Kidney epithelial cell (primary cell): Measurements from ENCODE around the gene MYL10. TPM values are rescaled to one million over a fixed set of nuclear protein-coding genes. Genes with fewer than 3 reads are reported as not detected.

ENCODE experiments used
- DNase-seq: peaks from one replicate; pipeline ENCODE4 v3.0.0-alpha.2; 2010; ENCODE audit warnings: low read depth
- H3K27me3 ChIP-seq: 2 replicates; pipeline ENCODE4 v1.6.0; 2011; ENCODE audit warnings: low read length; ENCODE audit not compliant: control insufficient read depth, insufficient read depth
- H3K36me3 ChIP-seq: 2 replicates; pipeline ENCODE4 v1.5.1; 2011; ENCODE audit warnings: low read length; ENCODE audit not compliant: control insufficient read depth, insufficient read depth
- H3K4me3 ChIP-seq: 2 replicates; pipeline ENCODE4 v1.5.1; 2011; ENCODE audit warnings: low read depth, mild to moderate bottlenecking, control low read depth, low read length
- CTCF ChIP-seq: IDR thresholded peaks from 2 replicates; pipeline ENCODE4 v1.5.1; 2011; ENCODE audit warnings: mild to moderate bottlenecking, moderate library complexity, low read length, control low read depth, inconsistent platforms; ENCODE audit not compliant: insufficient read depth, poor library complexity, severe bottlenecking
- total RNA-seq: library from RNA; depleted of rRNA; stranded (reverse); fragments of >200 nt; gene quantifications from 2 replicates; pipeline ENCODE4 v1.2.3, GENCODE V29; 2015

The MYL10 gene
- total RNA-seq, 1 donor from 2014 or later = not detected

- no peaks in the 10 kb centered on the region for H3K27me3 ChIP-seq
- no peak for TF ChIP-seq CTCF
- no peaks in the 10 kb centered on the region for H3K36me3 ChIP-seq
- no peak overlapping the region for H3K4me3 ChIP-seq
- no peak for DNase-seq
These were observed 33.1 kb downstream of the MYL10 start for GRCh38 chr7:101595766-101596537.

DNA sequence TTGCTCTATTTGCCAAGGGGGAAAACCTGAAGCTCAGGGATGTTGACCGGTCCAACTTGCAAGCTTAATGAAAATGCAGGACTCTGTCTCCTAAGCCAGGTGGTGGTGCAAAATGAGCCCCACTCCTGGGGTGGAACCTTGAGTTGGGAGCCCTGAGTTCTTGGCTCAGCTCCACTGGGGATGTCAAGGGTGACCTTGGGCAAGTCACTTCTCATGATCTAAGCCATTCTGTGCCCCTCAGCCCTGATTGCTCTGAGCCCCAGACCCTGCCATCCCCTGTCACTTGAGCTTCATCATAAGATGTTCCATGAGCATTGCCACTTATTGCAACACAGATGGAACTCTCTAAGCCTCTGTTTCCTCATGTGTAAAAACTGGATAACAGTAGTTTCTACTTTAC lies 33.9 kb downstream of the MYL10 start:
- no peak for DNase-seq
- Histone ChIP-seq H3K36me3 (no peaks in the 10 kb centered on the region), H3K27me3 (no peaks in the 10 kb centered on the region), H3K4me3 (no peak overlapping the region)
- TF ChIP-seq CTCF = no peak

DNA sequence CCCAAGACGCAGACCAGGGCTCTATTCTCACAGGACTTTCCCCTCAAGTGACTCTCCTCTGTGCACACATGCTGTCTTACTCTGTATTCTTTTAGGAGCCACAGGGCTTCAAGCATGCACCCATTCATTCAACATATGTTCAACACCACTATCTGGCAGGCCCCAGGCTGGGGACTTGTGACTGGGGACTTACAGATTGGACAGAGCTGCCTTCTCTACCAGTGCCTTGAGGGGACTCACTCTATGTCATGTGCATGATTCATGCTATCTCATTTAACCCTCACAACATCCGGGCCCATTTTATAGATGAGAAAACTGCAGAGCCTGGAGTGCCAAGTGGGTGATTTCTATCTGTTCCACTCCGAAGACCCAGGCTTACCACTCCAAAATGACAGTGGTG lies 34.3 kb downstream of the MYL10 start:
- Histone ChIP-seq H3K36me3 (no peaks in the 10 kb centered on the region), H3K27me3 (no peaks in the 10 kb centered on the region), H3K4me3 (no peak overlapping the region)
- no peak for DNase-seq
- TF ChIP-seq CTCF = no peak

DNA sequence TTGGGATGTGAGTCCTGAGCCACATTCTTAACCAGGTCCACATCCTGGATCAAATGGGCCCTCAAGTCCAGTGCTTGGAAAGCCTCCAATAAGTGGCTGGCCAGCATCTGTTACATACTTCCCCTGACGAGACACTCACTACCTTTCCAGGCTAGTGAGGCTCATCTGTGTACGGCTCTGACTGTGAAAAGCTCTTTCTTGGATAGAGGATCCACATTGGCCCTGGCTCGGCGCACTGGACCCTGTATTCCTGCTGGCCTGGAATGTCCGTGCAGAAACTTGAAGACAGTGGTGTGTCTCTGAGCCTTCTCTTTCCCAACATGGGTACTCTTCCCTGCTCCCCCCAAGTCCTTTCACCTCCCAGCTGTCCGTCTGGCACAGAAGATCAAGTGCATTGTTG lies 35.5 kb downstream of the MYL10 start:
- TF ChIP-seq CTCF = no peak
- Histone ChIP-seq H3K4me3 (no peak overlapping the region), H3K27me3 (no peaks in the 10 kb centered on the region), H3K36me3 (no peaks in the 10 kb centered on the region)
- DNase-seq = no peak

GRCh38 chr7:101591504-101591903 lies 37.6 kb downstream of the MYL10 start:
- TF ChIP-seq CTCF = no peak
- DNase-seq = no peak
- H3K36me3 ChIP-seq = no peaks in the 10 kb centered on the region
- H3K27me3 ChIP-seq = no peaks in the 10 kb centered on the region
- H3K4me3 ChIP-seq = no peak overlapping the region
